Liver (tissue), 3 donors: ENCODE data around the gene HS3ST4.

ENCODE experiments used
- EGR1 ChIP-seq, 2 donors: IDR thresholded peaks; 2 replicates each; pipeline ENCODE4 v1.6.1; 2016 to 2018; ENCODE audit warnings: antibody characterized with exemption in 2 of 2, low read depth in 2 of 2
- FOXA1 ChIP-seq: IDR thresholded peaks from 2 replicates; pipeline ENCODE4 v1.6.1; 2016; ENCODE audit warnings: antibody characterized with exemption
- GABPA ChIP-seq, 2 donors: IDR thresholded peaks in 1 of 2; conservative IDR thresholded peaks in 1 of 2; 2 replicates each; pipeline ENCODE4 v1.6.1; 2016; ENCODE audit warnings: antibody characterized with exemption in 2 of 2, mild to moderate bottlenecking in 1 of 2, moderate library complexity in 1 of 2
- TAF1 ChIP-seq: conservative IDR thresholded peaks from 2 replicates; pipeline ENCODE4 v1.6.1; 2016; ENCODE audit warnings: antibody characterized with exemption, mild to moderate bottlenecking
- YY1 ChIP-seq: IDR thresholded peaks from 2 replicates; pipeline ENCODE4 v1.6.1; 2016; ENCODE audit warnings: antibody characterized with exemption, mild to moderate bottlenecking
- TF ChIP-seq, protein P1 (sequence below): fragments of 150-350 bp; IDR thresholded peaks from 2 replicates; pipeline ENCODE4 v1.5.1; 2017; ENCODE audit warnings: improper control_type of control experiment, low read depth, low read length; ENCODE audit not compliant: missing input control
- TF ChIP-seq, protein P2 (sequence below): IDR thresholded peaks from 2 replicates; pipeline ENCODE4 v1.6.1; 2016; ENCODE audit warnings: antibody characterized with exemption, mild to moderate bottlenecking
- TF ChIP-seq, protein P3 (sequence below): IDR thresholded peaks from 2 replicates; pipeline ENCODE4 v1.6.1; 2016; ENCODE audit warnings: antibody characterized with exemption
- TF ChIP-seq, protein P4 (sequence below): IDR thresholded peaks from 2 replicates; pipeline ENCODE4 v1.6.1; 2016; ENCODE audit warnings: antibody characterized with exemption
- donor health status: healthy.
- donor health status: healthy.

DNA sequence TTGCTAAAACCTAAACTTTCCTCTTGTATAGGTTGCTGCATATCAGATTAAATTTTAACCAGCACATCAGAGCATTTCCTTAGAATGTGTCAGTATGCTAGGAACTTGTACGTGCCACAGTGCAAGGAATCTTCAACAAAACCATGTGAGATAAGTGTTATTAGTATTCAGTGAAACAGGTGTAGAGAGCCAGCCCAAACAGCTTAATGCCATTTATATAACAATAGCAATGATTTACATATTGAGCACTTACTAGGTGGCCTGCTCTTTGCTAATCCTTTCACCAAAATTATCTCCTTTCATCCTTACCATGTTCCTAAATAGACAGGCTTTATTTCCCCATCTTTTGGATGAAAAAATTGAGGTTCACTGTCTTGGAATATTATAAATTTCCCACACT lies 485.7 kb downstream of the HS3ST4 start:
- TF ChIP-seq, protein P1, sequence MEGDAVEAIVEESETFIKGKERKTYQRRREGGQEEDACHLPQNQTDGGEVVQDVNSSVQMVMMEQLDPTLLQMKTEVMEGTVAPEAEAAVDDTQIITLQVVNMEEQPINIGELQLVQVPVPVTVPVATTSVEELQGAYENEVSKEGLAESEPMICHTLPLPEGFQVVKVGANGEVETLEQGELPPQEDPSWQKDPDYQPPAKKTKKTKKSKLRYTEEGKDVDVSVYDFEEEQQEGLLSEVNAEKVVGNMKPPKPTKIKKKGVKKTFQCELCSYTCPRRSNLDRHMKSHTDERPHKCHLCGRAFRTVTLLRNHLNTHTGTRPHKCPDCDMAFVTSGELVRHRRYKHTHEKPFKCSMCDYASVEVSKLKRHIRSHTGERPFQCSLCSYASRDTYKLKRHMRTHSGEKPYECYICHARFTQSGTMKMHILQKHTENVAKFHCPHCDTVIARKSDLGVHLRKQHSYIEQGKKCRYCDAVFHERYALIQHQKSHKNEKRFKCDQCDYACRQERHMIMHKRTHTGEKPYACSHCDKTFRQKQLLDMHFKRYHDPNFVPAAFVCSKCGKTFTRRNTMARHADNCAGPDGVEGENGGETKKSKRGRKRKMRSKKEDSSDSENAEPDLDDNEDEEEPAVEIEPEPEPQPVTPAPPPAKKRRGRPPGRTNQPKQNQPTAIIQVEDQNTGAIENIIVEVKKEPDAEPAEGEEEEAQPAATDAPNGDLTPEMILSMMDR = no peak
- TF ChIP-seq TAF1 = no peak
- TF ChIP-seq GABPA (IDR thresholded peaks at IDR 0.05 in 1 of 2, conservative IDR thresholded peaks at IDR 0.05 in 1 of 2) = no peak
- TF ChIP-seq, protein P2, sequence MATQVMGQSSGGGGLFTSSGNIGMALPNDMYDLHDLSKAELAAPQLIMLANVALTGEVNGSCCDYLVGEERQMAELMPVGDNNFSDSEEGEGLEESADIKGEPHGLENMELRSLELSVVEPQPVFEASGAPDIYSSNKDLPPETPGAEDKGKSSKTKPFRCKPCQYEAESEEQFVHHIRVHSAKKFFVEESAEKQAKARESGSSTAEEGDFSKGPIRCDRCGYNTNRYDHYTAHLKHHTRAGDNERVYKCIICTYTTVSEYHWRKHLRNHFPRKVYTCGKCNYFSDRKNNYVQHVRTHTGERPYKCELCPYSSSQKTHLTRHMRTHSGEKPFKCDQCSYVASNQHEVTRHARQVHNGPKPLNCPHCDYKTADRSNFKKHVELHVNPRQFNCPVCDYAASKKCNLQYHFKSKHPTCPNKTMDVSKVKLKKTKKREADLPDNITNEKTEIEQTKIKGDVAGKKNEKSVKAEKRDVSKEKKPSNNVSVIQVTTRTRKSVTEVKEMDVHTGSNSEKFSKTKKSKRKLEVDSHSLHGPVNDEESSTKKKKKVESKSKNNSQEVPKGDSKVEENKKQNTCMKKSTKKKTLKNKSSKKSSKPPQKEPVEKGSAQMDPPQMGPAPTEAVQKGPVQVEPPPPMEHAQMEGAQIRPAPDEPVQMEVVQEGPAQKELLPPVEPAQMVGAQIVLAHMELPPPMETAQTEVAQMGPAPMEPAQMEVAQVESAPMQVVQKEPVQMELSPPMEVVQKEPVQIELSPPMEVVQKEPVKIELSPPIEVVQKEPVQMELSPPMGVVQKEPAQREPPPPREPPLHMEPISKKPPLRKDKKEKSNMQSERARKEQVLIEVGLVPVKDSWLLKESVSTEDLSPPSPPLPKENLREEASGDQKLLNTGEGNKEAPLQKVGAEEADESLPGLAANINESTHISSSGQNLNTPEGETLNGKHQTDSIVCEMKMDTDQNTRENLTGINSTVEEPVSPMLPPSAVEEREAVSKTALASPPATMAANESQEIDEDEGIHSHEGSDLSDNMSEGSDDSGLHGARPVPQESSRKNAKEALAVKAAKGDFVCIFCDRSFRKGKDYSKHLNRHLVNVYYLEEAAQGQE = no peak
- no peak for TF ChIP-seq YY1
- TF ChIP-seq, protein P3, sequence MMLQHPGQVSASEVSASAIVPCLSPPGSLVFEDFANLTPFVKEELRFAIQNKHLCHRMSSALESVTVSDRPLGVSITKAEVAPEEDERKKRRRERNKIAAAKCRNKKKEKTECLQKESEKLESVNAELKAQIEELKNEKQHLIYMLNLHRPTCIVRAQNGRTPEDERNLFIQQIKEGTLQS = no peak
- TF ChIP-seq FOXA1 = no peak
- no peak for TF ChIP-seq EGR1 (IDR thresholded peaks at IDR 0.05; ENCODE audit: low read depth in 2 of 2)
- TF ChIP-seq, protein P4, sequence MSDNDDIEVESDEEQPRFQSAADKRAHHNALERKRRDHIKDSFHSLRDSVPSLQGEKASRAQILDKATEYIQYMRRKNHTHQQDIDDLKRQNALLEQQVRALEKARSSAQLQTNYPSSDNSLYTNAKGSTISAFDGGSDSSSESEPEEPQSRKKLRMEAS = no peak
